Hepatocyte (in vitro differentiated cells): ENCODE results near the gene RINL. TPM values are rescaled to one million over a fixed set of nuclear protein-coding genes. Genes with fewer than 3 reads are reported as not detected.
"Not testable (repeated sequence)": the region's sequence is repeated elsewhere in the genome, so short reads cannot be mapped to it uniquely, and the experiment has no call there.

ENCODE experiments used
- DNase-seq: peaks from one replicate; pipeline ENCODE4 v3.0.0-alpha.2; 2016; ENCODE audit warnings: low spot score
- H2AFZ ChIP-seq: fragments of 200-600 bp; sonication (generic); 2 replicates; pipeline ENCODE4 v1.6.0; 2016; ENCODE audit warnings: antibody characterized with exemption, mild to moderate bottlenecking
- H3K27ac ChIP-seq: fragments of 200-600 bp; sonication (generic); 2 replicates; pipeline ENCODE4 v1.5.1; 2016; ENCODE audit warnings: mild to moderate bottlenecking
- H3K27me3 ChIP-seq: fragments of 200-600 bp; sonication (generic); 2 replicates; pipeline ENCODE4 v1.6.1; 2016
- H3K36me3 ChIP-seq: fragments of 200-600 bp; sonication (generic); replicated peaks from 2 replicates; pipeline ENCODE4 v1.5.1; 2016; ENCODE audit warnings: low read depth; ENCODE audit not compliant: insufficient read depth
- H3K4me1 ChIP-seq: fragments of 200-600 bp; sonication (generic); 2 replicates; pipeline ENCODE4 v1.5.1; 2016; ENCODE audit warnings: mild to moderate bottlenecking, moderate library complexity; ENCODE audit not compliant: insufficient read depth
- H3K4me2 ChIP-seq: fragments of 200-600 bp; sonication (generic); 2 replicates; pipeline ENCODE4 v1.6.0; 2016
- H3K4me3 ChIP-seq: fragments of 200-600 bp; sonication (generic); 2 replicates; pipeline ENCODE4 v1.5.1; 2016; ENCODE audit warnings: mild to moderate bottlenecking
- H3K79me2 ChIP-seq: fragments of 200-600 bp; sonication (generic); 2 replicates; pipeline ENCODE4 v1.6.0; 2017; ENCODE audit warnings: mild to moderate bottlenecking
- H3K9me2 ChIP-seq: fragments of 200-600 bp; sonication (generic); replicated peaks from 2 replicates; pipeline ENCODE4 v1.6.0; 2017; ENCODE audit warnings: mild to moderate bottlenecking; ENCODE audit not compliant: insufficient read depth
- H3K9me3 ChIP-seq: fragments of 200-600 bp; sonication (generic); 2 replicates; pipeline ENCODE4 v1.5.1; 2016; ENCODE audit warnings: low read depth, mild to moderate bottlenecking
- H4K20me1 ChIP-seq: fragments of 200-600 bp; sonication (generic); 2 replicates; pipeline ENCODE4 v1.6.0; 2016; ENCODE audit warnings: mild to moderate bottlenecking; ENCODE audit not compliant: insufficient read depth, poor library complexity, severe bottlenecking
- EZH2 ChIP-seq: fragments of 200-600 bp; sonication (generic); IDR thresholded peaks from 2 replicates; pipeline ENCODE4 v1.6.1; 2016; ENCODE audit warnings: antibody characterized with exemption, mild to moderate bottlenecking, borderline replicate concordance
- EZH2phosphoT487 ChIP-seq: fragments of 200-600 bp; sonication (generic); IDR thresholded peaks from one replicate; pipeline ENCODE4 v1.6.1; 2018; ENCODE audit warnings: antibody characterized with exemption, mild to moderate bottlenecking, low read depth, moderate library complexity; ENCODE audit not compliant: unreplicated experiment, severe bottlenecking
- WGBS: methylation state at CpG from one replicate; pipeline ENCODE4 v1.1.6; 2016; ENCODE audit warnings: low lambda C conversion rate; ENCODE audit errors: missing lambda C conversion rate; 5-methylcytosine and 5-hydroxymethylcytosine counted together
- polyA plus RNA-seq: library from polyadenylated mRNA; unstranded; fragments of >200 nt; fragmentation: Nextera tagmentation; extraction: Ambion mirVana; gene quantifications from 2 replicates; pipeline ENCODE4 v1.2.1, GENCODE V29; 2016
- total RNA-seq: library from RNA; depleted of rRNA; stranded (reverse); fragments of >200 nt; gene quantifications from 2 replicates; pipeline ENCODE4 v1.2.3, GENCODE V29; 2014
- TF ChIP-seq, protein P1 (sequence below): fragments of 200-600 bp; sonication (generic); IDR thresholded peaks from 2 replicates; pipeline ENCODE4 v1.5.1; 2016; ENCODE audit warnings: antibody characterized with exemption, mild to moderate bottlenecking; ENCODE audit not compliant: poor library complexity

The RINL gene
- total and polyA plus RNA-seq, 2 experiments from 2014 or later, result 5.6 to 7.7 TPM

DNA sequence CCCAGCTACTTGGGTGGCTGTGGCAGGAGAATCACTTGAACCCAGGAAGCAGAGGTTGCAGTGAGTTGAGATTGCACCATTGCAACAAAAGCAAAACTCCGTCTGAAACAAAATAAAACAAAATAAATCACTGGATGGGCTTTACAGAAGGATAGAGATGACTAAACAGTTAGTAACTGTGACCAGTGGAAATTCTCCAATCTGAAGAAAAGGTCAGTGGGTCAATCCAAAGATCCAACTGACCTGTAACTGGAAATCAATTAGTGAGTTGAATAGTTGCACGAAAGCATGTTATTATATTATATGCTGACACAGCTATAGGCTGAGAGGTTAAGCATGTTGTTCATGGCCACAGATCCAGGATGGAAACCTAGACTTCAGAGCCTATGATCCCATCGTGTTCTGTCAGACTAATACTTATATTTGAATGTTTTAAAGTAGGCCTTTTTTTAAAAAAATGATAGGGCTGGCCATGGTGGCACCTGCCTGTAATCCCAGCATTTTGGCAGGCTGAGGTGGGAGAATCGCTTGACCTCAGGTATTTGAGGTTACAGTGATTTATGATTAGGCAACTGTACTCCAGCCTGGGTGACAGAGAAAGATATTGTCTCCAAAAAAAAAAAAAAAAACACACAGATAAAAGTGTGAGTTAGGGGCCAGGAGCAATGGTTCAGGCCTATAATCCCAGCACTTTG is 47.9 kb downstream of the RINL start:
- H3K27ac ChIP-seq, result peak overlapping the region; percentile 92
- no peak overlapping the region for H3K4me3 ChIP-seq
- H3K4me1 ChIP-seq, result peaks cover 25% of the 10 kb centered on the region
- H3K36me3 ChIP-seq, result no peaks in the 10 kb centered on the region
- H3K79me2 ChIP-seq, result peaks cover 39% of the 10 kb centered on the region
- DNase-seq, result no peak
- TF ChIP-seq EZH2phosphoT487 (no peak), EZH2 (no peak)
- TF ChIP-seq, protein P1, sequence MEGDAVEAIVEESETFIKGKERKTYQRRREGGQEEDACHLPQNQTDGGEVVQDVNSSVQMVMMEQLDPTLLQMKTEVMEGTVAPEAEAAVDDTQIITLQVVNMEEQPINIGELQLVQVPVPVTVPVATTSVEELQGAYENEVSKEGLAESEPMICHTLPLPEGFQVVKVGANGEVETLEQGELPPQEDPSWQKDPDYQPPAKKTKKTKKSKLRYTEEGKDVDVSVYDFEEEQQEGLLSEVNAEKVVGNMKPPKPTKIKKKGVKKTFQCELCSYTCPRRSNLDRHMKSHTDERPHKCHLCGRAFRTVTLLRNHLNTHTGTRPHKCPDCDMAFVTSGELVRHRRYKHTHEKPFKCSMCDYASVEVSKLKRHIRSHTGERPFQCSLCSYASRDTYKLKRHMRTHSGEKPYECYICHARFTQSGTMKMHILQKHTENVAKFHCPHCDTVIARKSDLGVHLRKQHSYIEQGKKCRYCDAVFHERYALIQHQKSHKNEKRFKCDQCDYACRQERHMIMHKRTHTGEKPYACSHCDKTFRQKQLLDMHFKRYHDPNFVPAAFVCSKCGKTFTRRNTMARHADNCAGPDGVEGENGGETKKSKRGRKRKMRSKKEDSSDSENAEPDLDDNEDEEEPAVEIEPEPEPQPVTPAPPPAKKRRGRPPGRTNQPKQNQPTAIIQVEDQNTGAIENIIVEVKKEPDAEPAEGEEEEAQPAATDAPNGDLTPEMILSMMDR, result no peak
- no peaks in the 10 kb centered on the region for H3K27me3 ChIP-seq
- H2AFZ ChIP-seq, result no peak overlapping the region
- H4K20me1 ChIP-seq, result no peaks in the 10 kb centered on the region
- peak overlapping the region; percentile 77 for H3K4me2 ChIP-seq
- WGBS, result 79% methylated on average over 4 of the region's 4 CpGs
- no peaks in the 10 kb centered on the region for H3K9me2 ChIP-seq
- H3K9me3 ChIP-seq, result no peaks in the 10 kb centered on the region

DNA sequence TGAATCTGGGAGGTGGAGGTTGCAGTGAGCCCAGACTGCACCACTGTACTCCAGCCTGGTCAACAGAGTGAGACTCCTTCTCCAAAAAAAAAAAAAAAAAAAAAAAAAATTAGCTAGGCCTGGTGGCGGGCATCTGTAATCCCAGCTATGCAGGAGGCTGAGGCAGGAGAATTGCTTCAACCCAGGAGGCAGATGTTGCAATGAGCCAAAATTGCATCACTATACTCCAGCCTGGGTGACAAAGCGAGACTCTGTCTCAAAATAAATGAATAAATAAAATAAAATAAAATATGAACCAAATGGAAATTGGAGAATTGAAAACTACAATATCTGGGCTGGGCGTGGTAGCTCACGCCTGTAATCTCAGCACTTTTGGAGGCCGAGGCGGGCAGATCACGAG is 48.9 kb downstream of the RINL start:
- H3K4me3 ChIP-seq, H3K27me3 ChIP-seq, H4K20me1 ChIP-seq, H2AFZ ChIP-seq, H3K9me3 ChIP-seq, H3K4me2 ChIP-seq, H3K36me3 ChIP-seq, DNase-seq, H3K9me2 ChIP-seq: not testable (repeated sequence)
- 92% methylated on average over 7 of the region's 7 CpGs for WGBS
- Histone ChIP-seq H3K79me2 (peaks cover 39% of the 10 kb centered on the region), H3K4me1 (peaks cover 25% of the 10 kb centered on the region), H3K27ac (peak overlapping the region; percentile 92)

DNA sequence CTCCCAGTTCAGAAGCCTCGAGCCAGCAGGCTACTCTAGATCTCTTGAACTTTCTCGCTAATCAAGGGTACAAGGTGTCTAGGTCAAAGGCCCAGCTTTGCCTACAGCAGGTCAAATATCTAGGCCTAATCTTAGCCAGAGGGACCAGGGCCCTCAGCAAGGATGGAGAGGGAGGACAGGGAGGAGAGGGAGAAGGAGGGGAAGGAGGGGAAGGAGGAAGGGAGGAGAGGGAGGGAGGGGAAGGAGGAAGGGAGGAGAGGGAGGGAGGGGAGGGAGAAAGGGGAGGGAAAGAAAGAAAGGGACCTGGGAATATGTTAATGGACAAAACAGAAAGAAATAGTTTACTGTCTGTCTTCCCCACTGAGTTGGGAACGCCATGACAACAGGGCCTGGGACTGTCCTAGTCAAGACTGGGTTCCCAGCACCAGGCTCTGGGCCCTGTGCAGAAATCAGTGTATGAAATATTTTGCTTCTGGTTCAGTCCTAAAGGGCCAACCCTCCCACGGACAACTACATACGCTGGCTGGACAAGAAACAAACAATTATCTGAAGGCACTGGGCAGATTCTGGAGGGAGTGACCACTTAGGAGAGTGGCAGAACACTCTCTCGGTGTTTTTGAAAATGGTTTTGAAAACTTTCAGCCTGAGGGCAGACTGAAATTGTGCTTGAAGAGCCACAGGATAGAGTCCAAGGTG is 51.1 kb downstream of the RINL start:
- no peaks in the 10 kb centered on the region for H3K36me3 ChIP-seq
- H2AFZ ChIP-seq, result no peak overlapping the region
- no peak overlapping the region for H3K4me2 ChIP-seq
- peaks cover 20% of the 10 kb centered on the region for H3K4me1 ChIP-seq
- no peak overlapping the region for H3K4me3 ChIP-seq
- H4K20me1 ChIP-seq, result no peaks in the 10 kb centered on the region
- WGBS, result 76% methylated on average over 6 of the region's 6 CpGs
- H3K27ac ChIP-seq, result peak overlapping the region; percentile 72
- H3K79me2 ChIP-seq, result peaks cover 57% of the 10 kb centered on the region
- H3K9me3 ChIP-seq, result no peaks in the 10 kb centered on the region
- no peak for DNase-seq
- H3K27me3 ChIP-seq, result no peaks in the 10 kb centered on the region
- H3K9me2 ChIP-seq, result no peaks in the 10 kb centered on the region
- TF ChIP-seq, protein P1, result no peak
- no peak for TF ChIP-seq EZH2
- no peak for TF ChIP-seq EZH2phosphoT487

DNA sequence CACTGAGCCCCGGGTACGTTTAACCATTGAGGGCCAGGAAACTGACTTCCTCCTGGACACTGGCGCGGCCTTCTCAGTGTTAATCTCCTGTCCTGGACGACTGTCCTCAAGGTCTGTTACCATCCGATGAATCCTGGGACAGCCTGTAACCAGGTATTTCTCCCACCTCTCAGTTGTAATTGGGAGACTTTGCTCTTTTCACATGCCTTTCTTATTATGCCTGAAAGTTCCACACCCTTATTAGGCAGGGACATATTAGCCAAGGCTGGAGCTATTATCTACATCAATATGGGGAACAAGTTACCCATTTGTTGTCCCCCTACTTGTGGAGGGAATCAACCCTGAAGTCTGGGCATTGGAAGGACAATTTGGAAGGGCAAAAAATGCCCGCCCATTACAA is 52.1 kb downstream of the RINL start:
- peaks cover 18% of the 10 kb centered on the region for H3K4me1 ChIP-seq
- not testable (repeated sequence) for H3K4me2 ChIP-seq, H3K9me2 ChIP-seq, DNase-seq, H3K36me3 ChIP-seq, H2AFZ ChIP-seq, H3K9me3 ChIP-seq, H3K27me3 ChIP-seq, H3K4me3 ChIP-seq, H4K20me1 ChIP-seq
- WGBS, result 86% methylated on average over 7 of the region's 7 CpGs
- H3K27ac ChIP-seq, result peak overlapping the region; percentile 72
- peaks cover 60% of the 10 kb centered on the region for H3K79me2 ChIP-seq

DNA sequence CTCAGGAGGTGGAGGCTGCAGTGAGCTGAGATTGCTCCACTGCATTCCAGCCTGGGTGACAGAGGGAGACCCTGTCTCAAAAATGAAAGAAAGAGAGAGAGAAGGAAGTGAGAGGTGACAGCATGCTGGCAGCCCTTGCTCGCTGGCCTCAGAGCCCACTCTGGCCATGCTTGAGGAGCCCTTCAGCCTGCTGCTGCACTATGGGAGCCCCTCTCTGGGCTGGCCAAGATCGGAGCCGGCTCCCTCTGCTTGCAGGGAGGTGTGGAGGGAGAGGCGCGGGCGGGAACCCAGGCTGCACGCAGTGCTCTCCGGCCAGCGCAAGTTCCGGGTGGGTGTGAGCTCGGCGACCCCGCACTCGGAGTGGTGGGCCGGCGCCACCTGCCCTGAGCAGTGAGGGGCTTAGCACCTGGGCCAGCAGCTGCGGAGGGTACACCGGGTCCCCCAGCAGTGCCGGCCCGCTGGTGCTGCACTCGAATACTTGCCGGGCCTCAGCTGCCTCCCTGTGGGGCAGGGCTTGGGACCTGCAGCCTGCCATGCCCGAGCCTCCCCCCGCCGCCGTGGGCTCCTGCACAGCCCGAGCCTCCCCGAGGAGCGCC is 56.7 kb downstream of the RINL start:
- WGBS, result 98% methylated on average over 20 of the region's 29 CpGs
- Histone ChIP-seq H3K79me2 (peaks cover 22% of the 10 kb centered on the region), H3K27ac (peak overlapping the region; percentile 78), H3K4me1 (peaks cover 22% of the 10 kb centered on the region)
- not testable (repeated sequence) for H3K4me2 ChIP-seq, H3K36me3 ChIP-seq, H3K9me2 ChIP-seq, H2AFZ ChIP-seq, H3K27me3 ChIP-seq, H3K9me3 ChIP-seq, H4K20me1 ChIP-seq, H3K4me3 ChIP-seq, DNase-seq
